GM10266 (cell line): Measurements from ENCODE around the gene ITPKB.

Source experiments
- DNase-seq: peaks from one replicate; pipeline ENCODE4 v3.0.0; 2012; ENCODE audit errors: extremely low spot score
- CTCF ChIP-seq: IDR thresholded peaks from 2 replicates; pipeline ENCODE4 v1.5.1; 2012; ENCODE audit warnings: mild to moderate bottlenecking, low read depth; ENCODE audit not compliant: control insufficient read depth, insufficient read depth; ENCODE audit errors: missing control alignments

Gene ITPKB

GRCh38 chr1:226695335-226695900 is 43.7 kb downstream of the ITPKB start:
- DNase-seq = no peak
- TF ChIP-seq CTCF = no peak

GRCh38 chr1:226692823-226693222 is 46.3 kb downstream of the ITPKB start:
- DNase-seq = no peak
- no peak for TF ChIP-seq CTCF

GRCh38 chr1:226692051-226692792 is 46.9 kb downstream of the ITPKB start:
- no peak for DNase-seq
- no peak for TF ChIP-seq CTCF

GRCh38 chr1:226691247-226691646 is 47.8 kb downstream of the ITPKB start:
- peak; percentile 53 for DNase-seq
- no peak for TF ChIP-seq CTCF

GRCh38 chr1:226690460-226690982 is 48.6 kb downstream of the ITPKB start:
- no peak for DNase-seq
- no peak for TF ChIP-seq CTCF

- TF ChIP-seq CTCF = no peak
- DNase-seq = no peak
These were observed 50.3 kb downstream of the ITPKB start for GRCh38 chr1:226688808-226689207.
